AG20443 (cell line): Measurements from ENCODE around the gene CORO2A.
"Not testable (repeated sequence)": the region's sequence is repeated elsewhere in the genome, so short reads cannot be mapped to it uniquely, and the experiment has no call there.

Experiments used
- DNase-seq: peaks from one replicate; pipeline ENCODE4 v3.0.0; 2012; ENCODE audit warnings: low spot score, mixed read lengths

Gene CORO2A

DNA sequence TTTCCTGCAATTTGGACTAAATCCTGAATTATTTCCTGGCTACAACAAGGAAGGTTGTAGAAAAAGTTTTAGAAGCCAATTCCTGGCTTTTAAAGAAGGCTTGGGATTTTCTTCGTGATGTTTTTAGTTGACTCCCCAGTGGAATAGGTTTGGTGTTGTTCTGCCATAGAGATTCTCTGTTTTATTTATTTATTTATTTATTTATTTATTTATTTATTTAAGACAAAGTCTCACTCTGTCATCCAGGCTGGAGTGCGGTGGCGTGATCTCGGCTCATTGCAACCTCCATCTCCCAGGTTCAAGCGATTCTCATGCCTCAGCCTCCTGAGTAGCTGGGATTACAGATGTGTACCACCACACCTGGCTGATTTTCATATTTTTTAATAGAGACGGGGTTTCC, 75.3 kb downstream of the CORO2A start:
- not testable (repeated sequence) for DNase-seq

DNA sequence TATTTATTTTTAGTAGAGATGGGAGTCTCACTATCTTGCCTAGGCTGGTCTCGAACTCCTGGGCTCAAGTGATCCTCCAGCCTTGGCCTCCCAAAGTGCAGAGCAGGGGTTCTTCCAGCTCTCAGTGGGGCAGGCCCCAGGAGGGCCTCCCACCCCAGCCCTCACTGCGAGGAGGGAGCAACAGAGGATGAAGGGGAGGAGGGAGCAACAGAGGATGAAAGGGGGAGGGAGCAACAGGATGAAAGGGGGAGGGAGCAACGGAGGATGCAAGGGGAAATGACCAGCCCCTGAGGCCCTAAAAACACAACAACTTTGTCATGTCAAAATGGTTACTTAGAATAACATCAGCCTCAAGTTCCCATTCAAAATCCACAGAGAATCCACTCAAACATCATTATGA, 83.4 kb downstream of the CORO2A start:
- DNase-seq: no peak

DNA sequence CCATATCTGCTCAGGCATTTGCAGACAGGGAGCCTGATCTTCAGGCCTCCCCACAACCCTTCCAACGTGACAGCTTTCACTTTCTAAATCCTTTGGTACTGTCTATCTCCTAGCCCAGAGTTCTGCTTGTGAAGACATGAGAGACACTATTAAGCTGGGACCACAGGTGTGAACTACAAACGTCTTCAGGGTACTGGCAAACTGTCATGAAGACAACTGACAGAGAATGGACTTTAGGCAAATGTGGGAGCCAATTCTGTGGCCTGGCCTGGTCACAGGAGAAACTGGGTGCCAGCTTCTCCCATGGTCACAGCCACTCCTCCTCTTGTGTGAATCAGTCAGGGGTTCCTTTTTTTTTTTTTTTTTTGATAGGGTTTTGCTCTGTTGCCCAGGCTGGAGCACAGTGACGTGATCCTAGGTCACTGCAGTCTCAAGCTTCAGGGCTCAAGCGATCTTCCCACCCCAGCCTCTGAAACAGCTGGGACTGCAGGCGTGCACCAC, 83.9 kb downstream of the CORO2A start:
- no peak for DNase-seq

DNA sequence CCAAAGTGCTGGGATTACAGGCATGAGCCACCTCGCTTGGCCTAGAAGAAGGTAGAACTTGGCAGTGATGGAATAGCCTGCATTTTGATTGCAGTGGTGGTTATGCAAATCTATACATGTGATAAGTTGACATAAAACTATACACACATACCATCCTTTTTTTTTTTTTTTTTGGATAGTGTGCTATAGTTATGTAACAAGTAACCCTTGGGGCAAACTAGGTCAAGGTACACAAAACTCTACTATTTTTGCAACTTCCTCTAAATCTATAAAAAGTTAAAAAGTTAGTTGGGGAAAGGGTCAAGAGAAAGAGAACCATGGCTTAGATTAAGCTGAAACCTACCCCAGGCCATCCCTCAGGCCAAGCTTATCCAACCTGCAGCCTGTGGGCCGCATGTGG, 84.5 kb downstream of the CORO2A start:
- no peak for DNase-seq

DNA sequence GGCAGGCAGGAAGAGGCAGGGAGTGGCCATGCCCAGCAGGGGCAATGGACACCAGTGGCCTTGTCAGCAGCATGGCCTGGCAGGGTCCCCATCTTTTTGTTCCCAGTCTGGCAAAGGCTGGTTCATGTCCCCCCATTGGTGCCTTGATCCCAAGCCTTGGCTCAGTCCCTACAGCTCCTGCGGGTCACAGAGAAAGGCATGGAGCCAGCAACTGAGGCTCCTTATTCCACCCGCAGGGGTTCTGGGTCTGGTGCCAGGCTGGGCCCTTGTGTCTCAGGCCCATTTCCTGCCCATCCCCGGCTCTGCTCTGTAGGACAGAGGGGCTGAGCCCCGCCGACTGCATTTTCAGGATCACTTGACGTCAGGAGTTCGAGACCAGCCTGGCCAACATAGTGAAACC, 87.4 kb downstream of the CORO2A start:
- no peak for DNase-seq

DNA sequence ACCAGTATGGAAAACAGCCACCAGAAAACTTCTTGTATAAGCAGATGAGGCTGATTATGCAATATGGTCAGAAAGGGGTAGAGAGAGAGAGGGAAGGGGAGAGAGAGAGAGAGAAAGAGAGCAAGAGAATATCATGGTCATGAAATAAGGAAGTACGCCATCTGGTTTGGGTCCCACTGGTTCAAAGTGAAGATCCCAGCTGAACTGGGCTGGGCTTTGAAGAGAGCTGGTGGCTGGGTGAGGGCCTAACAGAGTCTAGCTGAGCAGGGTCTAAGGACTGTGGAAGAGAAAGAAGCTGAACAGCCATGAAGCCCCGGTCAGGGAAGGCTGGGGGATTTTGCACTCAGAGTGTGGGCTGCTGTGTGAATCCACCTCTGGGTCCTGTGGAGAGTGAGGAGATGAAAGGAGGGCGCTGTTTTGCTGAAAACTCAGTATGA, 88.0 kb downstream of the CORO2A start:
- DNase-seq: no peak

DNA sequence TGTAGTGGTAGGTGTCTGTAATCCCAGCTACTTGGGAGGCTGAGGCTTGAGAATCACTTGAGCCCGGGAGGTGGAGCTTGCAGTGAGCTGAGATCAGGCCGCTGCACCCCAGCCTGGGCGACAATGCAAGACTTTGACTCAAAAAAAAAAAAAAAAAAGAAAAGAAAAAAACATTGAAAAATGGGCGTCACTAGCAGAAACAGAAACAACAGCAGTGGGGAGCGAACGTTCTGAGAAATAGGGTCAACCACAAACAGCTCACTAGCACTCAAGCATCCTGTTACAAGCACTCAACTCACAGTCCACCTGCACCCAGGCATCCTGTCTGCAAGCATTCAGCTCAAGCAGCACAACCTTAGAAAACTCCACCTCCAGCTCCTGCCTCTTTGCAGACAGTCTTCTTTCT, 90.6 kb downstream of the CORO2A start:
- DNase-seq: no peak

DNA sequence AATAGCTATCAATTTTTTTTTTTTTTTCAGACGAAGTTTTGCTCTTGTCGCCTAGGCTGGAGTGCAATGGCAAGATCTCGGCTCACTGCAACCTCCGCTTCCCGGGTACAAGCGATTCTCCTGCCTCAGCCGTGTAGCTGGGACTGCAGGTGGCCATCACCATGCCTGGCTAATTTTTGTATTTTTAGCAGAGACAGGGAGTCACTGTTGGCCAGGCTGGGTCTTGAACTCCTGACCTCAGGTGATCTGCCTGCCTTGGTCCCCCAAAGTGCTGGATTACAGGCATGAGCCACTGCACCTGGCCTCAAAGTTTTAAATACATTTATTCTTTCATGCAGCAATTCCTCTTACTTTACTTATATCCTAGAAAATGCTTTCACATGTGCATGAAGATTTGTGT, 91.0 kb downstream of the CORO2A start:
- DNase-seq: no peak

DNA sequence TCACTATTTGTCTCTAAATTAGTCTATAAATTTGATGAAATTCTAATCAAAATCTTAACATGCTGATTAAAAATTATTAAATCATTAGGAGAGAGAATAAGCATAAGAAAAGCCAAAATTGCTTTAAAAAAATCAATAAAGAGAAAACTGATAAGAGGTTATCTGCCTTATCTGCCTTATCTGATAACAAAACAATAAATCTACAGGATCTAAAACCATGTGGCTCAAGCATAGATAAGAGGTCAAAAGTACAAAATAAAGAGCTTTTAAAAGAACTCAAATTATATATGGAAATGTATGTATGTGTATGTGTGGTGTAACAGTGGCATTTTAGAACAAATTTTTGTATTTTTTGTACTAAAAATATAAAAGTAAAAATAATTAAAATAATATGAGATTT, 92.0 kb downstream of the CORO2A start:
- no peak for DNase-seq

DNA sequence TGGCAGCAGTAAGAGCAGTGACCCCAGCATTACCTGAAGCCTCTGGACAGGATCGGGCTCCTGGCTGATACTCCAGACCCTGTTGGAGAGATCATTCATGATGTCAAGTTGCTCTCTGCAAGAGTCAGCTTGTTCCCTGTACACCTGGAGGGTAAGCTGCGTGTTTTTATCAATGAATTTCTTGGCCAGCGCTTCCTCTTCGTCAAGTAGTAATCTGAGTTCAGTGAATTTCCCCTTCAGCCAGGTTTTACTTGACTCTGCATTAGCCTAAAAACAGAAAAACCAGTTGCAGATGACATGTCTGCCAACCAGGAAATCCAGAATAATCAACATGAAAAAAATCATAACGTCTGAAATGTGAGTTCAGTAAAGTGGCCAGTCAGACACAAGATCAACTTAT, 92.5 kb downstream of the CORO2A start:
- no peak for DNase-seq

DNA sequence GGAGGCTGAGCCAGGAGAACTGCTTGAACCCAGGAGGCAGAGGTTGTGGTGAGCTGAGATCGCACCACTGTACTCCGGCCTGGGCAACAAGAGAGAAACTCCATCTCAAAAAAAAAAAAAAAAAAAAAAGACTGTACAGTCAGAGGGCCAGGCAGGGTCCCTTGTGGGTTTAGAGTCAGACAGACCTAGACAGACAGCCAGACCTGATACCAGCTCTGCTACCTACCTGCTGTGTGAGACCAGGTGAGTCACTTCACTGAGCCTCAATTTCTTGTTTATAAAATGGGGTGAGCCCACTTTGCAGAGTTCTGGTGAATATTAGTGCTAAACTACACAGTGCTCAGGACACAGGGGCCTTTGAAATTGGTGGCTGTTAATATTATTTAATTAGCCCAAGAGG, 93.1 kb downstream of the CORO2A start:
- DNase-seq: no peak

DNA sequence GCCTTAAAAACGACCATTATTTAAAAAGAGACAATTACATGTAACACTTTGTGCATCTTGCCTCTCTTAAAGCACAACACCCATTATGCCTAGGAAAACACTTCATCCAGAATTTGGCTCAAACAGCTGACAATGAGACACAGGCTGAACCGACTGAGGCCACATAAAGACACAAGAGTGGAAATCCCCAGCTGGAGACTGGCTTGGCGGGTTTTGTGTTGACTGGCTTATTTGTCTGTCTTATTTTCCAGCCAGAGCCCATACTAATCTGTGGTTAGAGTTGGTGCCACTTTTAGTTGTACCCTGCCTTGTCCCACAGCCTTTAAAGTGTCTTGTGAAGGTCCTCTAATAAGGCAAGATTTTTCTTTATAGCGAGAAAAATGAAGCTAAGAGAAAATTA, 94.6 kb downstream of the CORO2A start:
- DNase-seq: no peak

DNA sequence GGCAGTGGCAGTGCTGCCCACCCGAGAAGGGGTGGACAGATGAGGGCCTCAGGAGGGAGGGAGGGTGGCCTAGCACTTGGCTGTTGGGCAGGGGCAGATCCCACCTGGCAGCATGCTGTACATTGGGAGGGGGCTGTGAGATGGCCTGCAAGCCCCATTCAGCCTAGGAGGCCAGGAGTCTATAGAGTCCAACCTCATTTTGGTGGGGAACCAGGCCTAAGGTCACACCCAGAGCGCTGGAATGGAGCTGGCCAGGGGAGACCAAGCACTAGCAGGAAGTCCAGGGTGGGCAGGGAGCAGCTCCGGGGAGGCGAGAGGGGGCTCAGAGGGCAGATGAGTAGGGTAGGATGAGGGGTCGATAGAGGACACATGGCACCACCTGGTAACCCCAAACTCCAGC, 96.3 kb downstream of the CORO2A start:
- no peak for DNase-seq

DNA sequence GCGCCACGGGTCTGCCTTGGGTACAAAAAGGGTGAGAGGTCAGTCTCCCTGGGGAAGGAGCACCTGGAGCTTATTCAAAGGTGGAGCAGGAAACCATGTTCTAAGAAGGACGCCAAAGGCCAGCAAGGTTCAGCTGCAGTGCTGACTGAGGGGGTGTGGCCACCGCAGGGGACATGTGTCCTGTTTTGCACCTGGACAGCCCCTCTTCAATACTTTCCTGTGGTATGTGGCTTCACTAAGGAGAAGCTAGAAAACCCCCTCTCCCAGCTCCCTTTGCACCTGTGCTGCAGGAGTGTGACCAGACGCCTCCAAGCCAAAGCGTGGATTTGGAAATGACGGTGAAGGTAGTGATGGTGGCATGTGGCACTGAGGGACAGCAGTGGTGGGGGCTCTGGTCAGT, 97.0 kb downstream of the CORO2A start:
- DNase-seq: no peak

DNA sequence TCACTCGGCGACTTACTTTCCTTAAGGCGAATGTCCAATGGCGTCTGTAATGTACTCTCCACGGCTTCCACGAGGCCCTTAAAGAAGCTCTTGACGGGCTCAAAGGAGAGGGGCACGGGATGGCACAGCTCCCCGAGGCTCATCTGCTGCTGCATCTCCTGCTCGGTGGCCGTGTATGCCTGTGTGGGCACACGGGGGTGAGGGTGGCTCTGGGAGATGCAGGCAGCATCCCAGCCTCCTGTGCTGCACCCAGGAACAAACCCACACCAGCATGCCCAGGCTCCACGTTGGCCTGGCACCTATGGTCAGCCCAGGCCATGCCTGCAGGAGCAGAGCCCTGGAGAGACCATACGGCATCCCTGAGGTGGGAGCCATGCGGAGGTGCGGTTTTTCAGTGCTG, 97.6 kb downstream of the CORO2A start:
- no peak for DNase-seq

DNA sequence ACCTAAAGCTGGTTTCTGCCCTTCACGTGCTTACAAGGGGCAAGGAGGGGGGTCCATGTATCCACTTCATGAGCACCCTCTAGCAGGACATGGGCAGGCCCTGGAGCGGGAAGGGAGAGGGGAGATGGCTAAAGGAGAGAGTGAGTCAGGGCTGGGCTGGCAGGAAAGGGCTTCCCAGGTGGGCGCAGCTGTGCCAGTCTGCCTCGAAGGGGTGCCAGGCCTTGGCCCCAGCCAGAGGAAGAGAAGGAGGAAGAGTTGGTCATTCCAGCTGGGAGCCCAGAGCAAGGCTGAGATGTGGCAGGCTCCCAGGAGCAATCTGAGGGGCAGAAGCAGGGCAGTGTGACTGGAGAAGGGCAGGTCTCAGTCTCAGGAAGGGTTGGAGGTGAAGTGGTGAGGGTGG, 98.1 kb downstream of the CORO2A start:
- DNase-seq: no peak

DNA sequence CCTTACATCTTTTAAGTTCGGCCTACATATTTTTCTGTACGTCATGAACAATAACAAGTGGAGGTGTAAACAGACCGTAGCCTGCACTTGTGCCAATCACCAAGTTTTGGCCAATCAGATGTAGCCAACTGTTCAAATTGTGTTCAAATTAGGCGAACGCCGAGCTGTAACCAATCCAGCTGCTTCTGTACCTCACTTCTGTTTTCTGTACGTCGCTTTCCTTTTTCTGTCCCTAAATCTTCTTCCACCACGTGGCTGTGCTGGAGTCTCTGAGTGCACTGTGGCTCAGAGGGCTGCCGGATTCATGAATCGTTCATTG, 99.9 kb downstream of the CORO2A start:
- no peak for DNase-seq

DNA sequence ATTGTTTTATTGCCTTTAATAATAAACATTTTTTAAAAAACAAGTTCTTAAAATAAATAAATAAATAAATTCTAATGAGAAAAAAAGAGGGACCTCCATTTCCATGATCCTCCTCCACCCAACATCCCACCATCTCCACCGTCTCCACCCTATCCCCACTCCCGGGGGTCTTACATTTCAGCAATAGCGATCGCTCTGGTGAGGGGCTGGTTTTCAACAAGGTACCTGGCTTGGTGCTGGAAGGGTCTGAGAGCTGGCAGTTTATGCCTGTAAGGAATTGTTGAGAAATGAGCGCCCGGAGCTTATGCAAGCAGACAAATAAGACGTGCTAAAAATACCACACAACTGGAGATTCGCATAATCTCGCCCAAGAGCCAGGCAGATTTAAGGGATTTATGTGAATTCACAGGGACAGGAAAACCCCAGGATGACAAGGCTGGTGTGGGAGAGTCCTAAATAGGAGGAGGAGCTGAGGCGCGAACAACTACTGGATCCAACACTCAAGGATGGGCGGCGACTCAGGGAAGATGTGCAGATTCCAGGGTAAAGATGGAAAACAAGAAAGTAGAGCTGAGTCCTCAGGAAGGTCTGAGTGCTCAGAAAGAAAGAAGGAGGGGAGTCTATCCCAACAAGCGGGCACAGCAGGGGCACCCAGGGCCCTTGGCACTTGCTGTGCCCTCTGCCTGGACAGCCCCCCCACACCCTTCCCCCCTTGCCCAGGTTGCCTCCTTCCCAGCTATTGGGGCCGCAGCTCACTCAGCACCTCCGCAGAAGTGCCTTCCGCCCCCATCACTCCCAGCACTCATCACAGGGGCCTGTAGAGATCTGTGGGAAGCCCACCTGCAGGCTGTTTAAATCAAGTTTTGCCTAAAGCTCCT, 100.5 kb downstream of the CORO2A start:
- peak; percentile 64 for DNase-seq

DNA sequence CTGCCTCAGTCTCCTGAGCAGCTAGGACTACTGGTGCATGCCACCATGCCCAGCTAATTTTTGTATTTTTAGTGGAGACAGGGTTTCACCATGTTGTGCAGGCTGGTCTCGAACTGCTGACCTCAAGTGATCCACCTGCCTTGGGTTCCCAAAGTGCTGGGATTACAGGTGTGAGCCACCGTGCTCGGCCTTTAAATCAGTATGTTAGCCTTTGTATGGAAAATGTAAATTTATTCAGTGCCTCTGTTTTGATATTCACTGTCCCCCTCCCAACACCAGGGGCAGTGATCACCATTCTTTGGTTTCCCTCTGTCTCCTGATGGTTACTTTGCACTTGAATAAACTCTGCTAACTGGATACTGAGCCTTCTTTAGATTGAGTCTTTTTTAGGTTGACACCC, 101.8 kb downstream of the CORO2A start:
- DNase-seq: not testable (repeated sequence)

DNA sequence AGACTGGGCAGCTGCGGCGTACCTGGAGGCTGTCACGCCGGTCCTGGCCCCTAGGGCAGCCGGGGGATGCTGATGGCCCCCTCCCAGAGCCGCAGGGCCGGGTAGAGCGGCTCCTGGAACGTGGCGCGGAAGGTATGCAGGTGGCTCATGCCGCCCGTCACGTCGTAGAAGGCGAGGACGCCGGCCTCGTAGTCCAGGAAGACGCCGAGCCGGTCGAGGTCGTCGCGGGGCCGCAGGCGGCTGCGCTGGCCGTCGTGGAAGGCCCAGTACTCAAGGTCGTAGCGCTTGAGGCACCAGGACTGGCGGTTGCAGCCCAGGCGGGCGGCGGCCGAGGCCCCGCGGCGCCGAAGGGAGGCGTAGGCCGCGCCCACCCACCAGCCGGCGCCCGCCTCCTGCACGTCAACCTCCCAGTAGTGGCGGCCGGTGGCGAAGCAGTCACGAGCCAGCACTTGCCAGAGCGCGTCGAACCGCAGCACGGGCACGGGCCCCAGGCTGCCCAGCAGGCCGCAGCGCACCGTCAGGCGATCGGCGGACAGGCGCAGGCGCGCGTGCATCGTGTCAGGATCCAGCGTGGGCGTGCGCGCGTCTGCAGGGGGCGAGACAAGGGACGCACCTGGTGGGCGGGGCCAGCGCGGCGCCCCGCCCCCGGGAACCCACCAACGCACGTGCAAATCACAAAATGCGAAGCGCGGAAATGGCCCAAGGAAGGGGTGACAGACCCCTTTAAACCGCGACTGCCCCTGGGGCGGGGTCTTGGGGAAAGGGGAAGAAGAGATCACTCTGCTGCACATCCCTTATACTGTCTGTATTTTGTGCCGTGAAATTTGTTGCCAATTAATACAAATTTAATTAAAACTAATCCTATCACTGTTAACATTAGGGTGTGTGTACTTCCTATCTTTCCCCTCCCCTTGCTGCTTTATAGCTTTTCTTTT, 104.8 kb downstream of the CORO2A start:
- peak; percentile 83 for DNase-seq

DNA sequence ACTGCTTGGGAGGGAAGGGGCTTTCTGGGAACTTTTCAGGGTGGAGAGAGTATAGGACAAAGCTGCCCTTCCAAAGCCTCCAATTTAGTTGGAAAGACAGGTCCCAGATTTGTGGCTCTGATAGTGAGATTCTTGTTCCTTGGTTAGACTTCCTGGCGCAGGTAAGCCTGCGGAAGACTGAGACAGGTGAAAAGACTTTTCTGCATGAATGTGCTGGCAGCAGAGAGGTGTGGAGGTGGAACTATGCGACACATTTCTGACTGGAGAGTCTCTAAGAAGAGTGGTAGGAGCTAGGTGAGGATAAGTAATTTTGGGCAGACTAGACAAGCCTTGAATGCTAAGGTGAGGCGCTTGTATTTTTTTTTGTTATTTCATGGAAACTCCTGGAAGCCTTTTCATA, 106.0 kb downstream of the CORO2A start:
- DNase-seq: no peak

DNA sequence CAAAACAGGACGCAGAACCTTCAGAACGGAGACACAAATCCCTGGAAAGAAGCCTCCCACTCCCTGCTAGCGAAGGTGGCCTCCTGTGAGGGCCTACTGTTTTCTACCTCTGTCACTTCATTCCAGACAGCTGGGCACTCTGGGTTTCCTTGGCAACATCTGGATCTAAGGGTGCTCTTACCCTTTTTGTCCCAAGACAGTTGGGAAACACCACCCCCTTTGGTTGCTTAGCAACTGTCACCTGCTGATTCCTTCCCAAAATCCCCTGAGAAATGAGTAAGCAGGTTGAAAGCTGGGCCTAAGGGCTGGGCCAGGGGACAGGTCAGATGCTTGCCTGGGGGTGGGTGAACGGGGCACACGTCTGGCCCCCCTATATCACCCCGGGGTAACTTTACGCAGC, 106.5 kb downstream of the CORO2A start:
- DNase-seq: no peak

DNA sequence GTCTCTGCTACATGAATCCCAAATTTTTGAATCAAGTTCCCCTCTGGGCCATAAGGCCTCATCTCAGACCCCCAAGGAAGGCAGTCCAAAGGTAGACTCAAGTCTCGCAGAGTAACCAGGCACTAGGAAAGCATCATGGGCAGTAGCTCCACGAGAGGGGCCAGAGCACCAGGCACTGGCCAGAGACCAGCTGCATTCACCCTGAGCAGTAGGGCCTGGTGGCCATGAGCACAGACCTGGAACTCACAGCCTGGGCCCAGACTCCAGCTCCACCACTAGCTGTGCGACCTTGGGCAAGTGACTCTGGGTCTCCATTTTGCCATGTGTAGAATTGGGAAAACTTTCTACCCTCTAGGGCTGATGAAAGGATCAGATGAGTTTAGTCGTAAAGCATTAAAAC, 107.4 kb downstream of the CORO2A start:
- no peak for DNase-seq
